GM23248 (cell line): ENCODE results near the gene GNAQ. TPM values are rescaled to one million over a fixed set of nuclear protein-coding genes. Genes with fewer than 3 reads are reported as not detected.

ENCODE experiments used
- DNase-seq: peaks from one replicate; pipeline ENCODE4 v3.0.0-alpha.2; 2015
- H2AFZ ChIP-seq: fragments of 200-600 bp; sonication (generic); 2 replicates; pipeline ENCODE4 v1.6.1; 2016; ENCODE audit warnings: antibody characterized with exemption
- H3F3A ChIP-seq: fragments of 200-600 bp; sonication (generic); 2 replicates; pipeline ENCODE4 v1.6.1; 2016; ENCODE audit warnings: mild to moderate bottlenecking, antibody characterized with exemption, mixed run types; ENCODE audit not compliant: insufficient read depth
- H3K27ac ChIP-seq: fragments of 200-600 bp; sonication (generic); 2 replicates; pipeline ENCODE4 v1.5.1; 2016; ENCODE audit warnings: mild to moderate bottlenecking
- H3K27me3 ChIP-seq: fragments of 200-600 bp; sonication (generic); replicated peaks from 2 replicates; pipeline ENCODE4 v1.6.1; 2016; ENCODE audit warnings: mild to moderate bottlenecking; ENCODE audit not compliant: insufficient read depth
- H3K36me3 ChIP-seq: fragments of 200-600 bp; sonication (generic); 2 replicates; pipeline ENCODE4 v1.6.1; 2016; ENCODE audit warnings: low read depth, mild to moderate bottlenecking
- H3K4me1 ChIP-seq: fragments of 200-600 bp; sonication (generic); 2 replicates; pipeline ENCODE4 v1.6.1; 2016; ENCODE audit warnings: mild to moderate bottlenecking; ENCODE audit not compliant: insufficient read depth
- H3K4me2 ChIP-seq: fragments of 200-600 bp; sonication (generic); one replicate; pipeline ENCODE4 v1.6.1; 2016; ENCODE audit warnings: mild to moderate bottlenecking; ENCODE audit not compliant: unreplicated experiment
- H3K4me3 ChIP-seq: fragments of 200-600 bp; sonication (generic); 2 replicates; pipeline ENCODE4 v1.5.1; 2016; ENCODE audit warnings: mild to moderate bottlenecking
- H3K79me2 ChIP-seq: fragments of 200-600 bp; sonication (generic); 2 replicates; pipeline ENCODE4 v1.6.1; 2016; ENCODE audit warnings: mild to moderate bottlenecking; ENCODE audit not compliant: insufficient read depth
- H3K9ac ChIP-seq: fragments of 200-600 bp; sonication (generic); 2 replicates; pipeline ENCODE4 v1.6.1; 2016; ENCODE audit warnings: mild to moderate bottlenecking
- H3K9me2 ChIP-seq: fragments of 200-600 bp; sonication (generic); 2 replicates; pipeline ENCODE4 v1.6.1; 2016; ENCODE audit warnings: mixed run types, mild to moderate bottlenecking, moderate library complexity; ENCODE audit not compliant: insufficient read depth
- H3K9me3 ChIP-seq: fragments of 200-600 bp; sonication (generic); one replicate; pipeline ENCODE4 v1.6.1; 2017; ENCODE audit warnings: low read depth
- H4K20me1 ChIP-seq: fragments of 200-600 bp; sonication (generic); 2 replicates; pipeline ENCODE4 v1.6.0; 2016; ENCODE audit not compliant: insufficient read depth
- EZH2 ChIP-seq: fragments of 200-600 bp; sonication (generic); IDR thresholded peaks from 2 replicates; pipeline ENCODE4 v1.6.1; 2018; ENCODE audit warnings: antibody characterized with exemption, mild to moderate bottlenecking; ENCODE audit not compliant: insufficient read depth, poor library complexity, severe bottlenecking
- EZH2phosphoT487 ChIP-seq: fragments of 200-600 bp; sonication (generic); IDR thresholded peaks from 2 replicates; pipeline ENCODE4 v1.6.1; 2018; ENCODE audit warnings: antibody characterized with exemption, moderate library complexity, mild to moderate bottlenecking, low read depth; ENCODE audit not compliant: insufficient read depth
- WGBS, 2 experiments: methylation state at CpG; one replicate each; pipeline ENCODE4 v1.1.6; 2015 to 2017; ENCODE audit warnings: low lambda C conversion rate in 2 of 2, low coverage in 1 of 2; ENCODE audit errors: missing lambda C conversion rate in 2 of 2; 5-methylcytosine and 5-hydroxymethylcytosine counted together
- in situ Hi-C: fragments of 300-500 bp; cut with MboI; formaldehyde crosslinking; loops from 2 replicates; pipeline ENCODE4 v1.15.0; 2020
- polyA plus RNA-seq: library from polyadenylated mRNA; unstranded; fragments of >200 nt; fragmentation: Nextera tagmentation; extraction: Ambion mirVana; gene quantifications from 2 replicates; pipeline ENCODE4 v1.2.1, GENCODE V29; 2016
- total RNA-seq: library from RNA; depleted of rRNA; stranded (reverse); fragments of >200 nt; shearing (Covaris generic); gene quantifications from 2 replicates; pipeline ENCODE4 v1.2.3, GENCODE V29; 2014

Gene GNAQ
- total and polyA plus RNA-seq, 2 experiments from 2014 or later, result 11.5 to 32.7 TPM

- Histone ChIP-seq H3K9ac (no peak overlapping the region), H3K79me2 (peaks cover 63% of the 10 kb centered on the region), H3F3A (peaks cover 23% of the 10 kb centered on the region), H2AFZ (no peak overlapping the region), H3K9me2 (no peaks in the 10 kb centered on the region), H3K9me3 (no peaks in the 10 kb centered on the region), H3K4me3 (no peak overlapping the region), H3K27me3 (no peaks in the 10 kb centered on the region), H3K27ac (no peak overlapping the region), H4K20me1 (no peaks in the 10 kb centered on the region), H3K4me2 (no peak overlapping the region), H3K36me3 (no peaks in the 10 kb centered on the region), H3K4me1 (peaks cover 25% of the 10 kb centered on the region)
- no peak for TF ChIP-seq EZH2phosphoT487
- no peak for TF ChIP-seq EZH2
- in situ Hi-C loops, result no loop called here
- 96 to 97% methylated on average over 4 of the region's 4 CpGs for WGBS, 2 experiments
- DNase-seq, result no peak
Observed at GRCh38 chr9:77843076-77843870, 188.3 kb downstream of the GNAQ start.

- in situ Hi-C loops, result no loop called here
- H3K27me3 ChIP-seq, result no peaks in the 10 kb centered on the region
- no peaks in the 10 kb centered on the region for H4K20me1 ChIP-seq
- no peak overlapping the region for H3K27ac ChIP-seq
- 67 to 70% methylated on average over 3 of the region's 3 CpGs for WGBS, 2 experiments
- H3K9ac ChIP-seq, result no peak overlapping the region
- no peak overlapping the region for H3K4me2 ChIP-seq
- no peaks in the 10 kb centered on the region for H3K36me3 ChIP-seq
- H3F3A ChIP-seq, result peaks cover 14% of the 10 kb centered on the region
- no peaks in the 10 kb centered on the region for H3K9me3 ChIP-seq
- H3K4me1 ChIP-seq, result peaks cover 20% of the 10 kb centered on the region
- H3K4me3 ChIP-seq, result no peak overlapping the region
- no peaks in the 10 kb centered on the region for H3K9me2 ChIP-seq
- no peak overlapping the region for H2AFZ ChIP-seq
- TF ChIP-seq EZH2 (no peak), EZH2phosphoT487 (no peak)
- no peak for DNase-seq
- peaks cover 59% of the 10 kb centered on the region for H3K79me2 ChIP-seq
Observed at GRCh38 chr9:77841739-77842386, 189.7 kb downstream of the GNAQ start.

GRCh38 chr9:77839459-77840140 lies 192.0 kb downstream of the GNAQ start:
- 33% methylated on average over 6 of the region's 6 CpGs for whole genome bisulfite sequencing, 2 experiments
- H3K4me1 ChIP-seq, result peaks cover 20% of the 10 kb centered on the region
- H3K27me3 ChIP-seq, result no peaks in the 10 kb centered on the region
- H3F3A ChIP-seq, result peaks cover 14% of the 10 kb centered on the region
- no peak overlapping the region for H2AFZ ChIP-seq
- H3K4me3 ChIP-seq, result peak overlapping the region; percentile 46; the same call in 1 of the 2 replicates
- no peaks in the 10 kb centered on the region for H3K36me3 ChIP-seq
- H3K79me2 ChIP-seq, result peaks cover 54% of the 10 kb centered on the region
- no peaks in the 10 kb centered on the region for H3K9me3 ChIP-seq
- peak overlapping the region; percentile 51 for H3K27ac ChIP-seq
- no peaks in the 10 kb centered on the region for H3K9me2 ChIP-seq
- TF ChIP-seq EZH2phosphoT487, result no peak
- no peak for TF ChIP-seq EZH2
- no peak overlapping the region for H3K9ac ChIP-seq
- DNase-seq, result peak; percentile 72
- H3K4me2 ChIP-seq, result peak overlapping the region; percentile 68
- no peaks in the 10 kb centered on the region for H4K20me1 ChIP-seq
- in situ Hi-C loops, result no loop called here

GRCh38 chr9:77838986-77839385 lies 192.6 kb downstream of the GNAQ start:
- no peaks in the 10 kb centered on the region for H3K9me3 ChIP-seq
- H3K27me3 ChIP-seq, result no peaks in the 10 kb centered on the region
- H3K4me1 ChIP-seq, result peaks cover 20% of the 10 kb centered on the region
- no peaks in the 10 kb centered on the region for H3K9me2 ChIP-seq
- H3K4me3 ChIP-seq, result no peak overlapping the region
- in situ Hi-C loops, result no loop called here
- TF ChIP-seq EZH2, result no peak
- TF ChIP-seq EZH2phosphoT487, result no peak
- WGBS, 2 experiments, result 7 to 12% methylated on average over 1 of the region's 1 CpG
- no peaks in the 10 kb centered on the region for H4K20me1 ChIP-seq
- H3K79me2 ChIP-seq, result peaks cover 54% of the 10 kb centered on the region
- no peaks in the 10 kb centered on the region for H3K36me3 ChIP-seq
- no peak overlapping the region for H2AFZ ChIP-seq
- no peak overlapping the region for H3K9ac ChIP-seq
- peak overlapping the region; percentile 51; the same call in 1 of the 2 replicates for H3K27ac ChIP-seq
- H3F3A ChIP-seq, result peaks cover 14% of the 10 kb centered on the region
- peak; percentile 31 for DNase-seq
- H3K4me2 ChIP-seq, result peak overlapping the region; percentile 68
